T-cell (primary cell): ENCODE measurements around the gene PRDX4. TPM values are rescaled to one million over a fixed set of nuclear protein-coding genes. Genes with fewer than 3 reads are reported as not detected.
A peak's percentile ranks its signal among the peaks of the same experiment; 100 is the strongest.
"Not testable (repeated sequence)": the region's sequence is repeated elsewhere in the genome, so short reads cannot be mapped to it uniquely, and the experiment has no call there.

Experiments
- ATAC-seq, 4 experiments: fragments of 200-7000 bp in 3 of 4; fragments of 150-1000 bp in 1 of 4; cut with Tn5 transposase; replicated peaks in 1 of 4; 1 replicate in 3 of 4; 2 replicates in 1 of 4; pipeline ENCODE4 v1.10.0; 2021; ENCODE audit warnings: moderate library complexity in 3 of 4, mild to moderate bottlenecking in 2 of 4, moderate number of reproducible peaks in 1 of 4
- CTCF ChIA-PET, 2 donors: fragments of 300-600 bp; sonication (Branson Sonifier 250); formaldehyde crosslinking; loops; one replicate each; lab custom pipeline; 2022; ENCODE audit warnings: antibody characterized with exemption in 2 of 2; lab: Charles Lee
- POLR2A ChIA-PET, 2 donors: fragments of 300-600 bp; sonication (Branson Sonifier 250); formaldehyde crosslinking; loops; one replicate each; lab custom pipeline; 2022; ENCODE audit warnings: antibody characterized with exemption in 2 of 2; lab: Charles Lee
- DNase-seq, 35 experiments: peaks; one replicate each; pipeline versions ENCODE4 v3.0.0 to v3.0.0-alpha.2; 2013 to 2023
- H3K27ac ChIP-seq: one replicate; pipeline ENCODE4 v1.5.1; 2013; ENCODE audit warnings: low read length
- H3K27me3 ChIP-seq, 2 experiments: replicated peaks in 1 of 2; 1 replicate in 1 of 2; 2 replicates in 1 of 2; pipeline versions ENCODE4 v1.6.1 to v1.7.0; 2013; ENCODE audit warnings: low read length in 1 of 2, mixed read lengths in 1 of 2; ENCODE audit not compliant: control insufficient read depth in 2 of 2, insufficient read depth in 2 of 2; ENCODE audit errors: extremely low read depth in 1 of 2
- H3K36me3 ChIP-seq, 2 donors: 1 replicate in 1 of 2; 2 replicates in 1 of 2; pipeline versions ENCODE4 v1.6.1 to v1.7.0; 2013; ENCODE audit warnings: low read length in 1 of 2; ENCODE audit not compliant: control insufficient read depth in 2 of 2, insufficient read depth in 1 of 2; ENCODE audit errors: extremely low read depth in 1 of 2
- H3K4me1 ChIP-seq, 2 experiments: 1 replicate in 1 of 2; 2 replicates in 1 of 2; pipeline versions ENCODE4 v1.6.1 to v1.7.0; 2013; ENCODE audit warnings: low read length in 2 of 2, mixed read lengths in 1 of 2; ENCODE audit not compliant: insufficient read depth in 2 of 2, control insufficient read depth in 1 of 2; ENCODE audit errors: extremely low read depth in 1 of 2
- H3K4me3 ChIP-seq, 2 donors: 1 replicate in 1 of 2; 2 replicates in 1 of 2; pipeline versions ENCODE4 v1.5.1 to v1.7.0; 2013; ENCODE audit warnings: mild to moderate bottlenecking in 2 of 2, low read length in 1 of 2, moderate library complexity in 1 of 2; ENCODE audit not compliant: control insufficient read depth in 1 of 2; ENCODE audit errors: extremely low read depth in 1 of 2
- H3K9me3 ChIP-seq: 2 replicates; pipeline ENCODE4 v1.7.0; 2013
- H3K27ac Mint-ChIP-seq, 2 donors: one replicate each; pipeline ENCODE4 v1.8.0; 2020 to 2021; ENCODE audit warnings: mild to moderate bottlenecking in 2 of 2, mixed read lengths in 2 of 2
- H3K27me3 Mint-ChIP-seq, 2 donors: one replicate each; pipeline ENCODE4 v1.8.0; 2021 to 2022; ENCODE audit warnings: mixed read lengths in 2 of 2
- H3K36me3 Mint-ChIP-seq: one replicate; pipeline ENCODE4 v1.8.0; 2021; ENCODE audit warnings: mixed read lengths
- H3K4me1 Mint-ChIP-seq, 3 donors: one replicate each; pipeline ENCODE4 v1.8.0; 2020 to 2022; ENCODE audit warnings: mixed read lengths in 3 of 3, mild to moderate bottlenecking in 1 of 3
- H3K4me3 Mint-ChIP-seq, 3 donors: one replicate each; pipeline ENCODE4 v1.8.0; 2020 to 2022; ENCODE audit warnings: mild to moderate bottlenecking in 3 of 3, mixed read lengths in 3 of 3, moderate library complexity in 3 of 3
- H3K9me3 Mint-ChIP-seq, 3 donors: one replicate each; pipeline ENCODE4 v1.8.0; 2020 to 2022; ENCODE audit warnings: mixed read lengths in 3 of 3
- WGBS: methylation state at CpG from one replicate; pipeline ENCODE4 v1.1.5; 2013; ENCODE audit warnings: missing lambda C conversion rate; ENCODE audit not compliant: insufficient coverage; 5-methylcytosine and 5-hydroxymethylcytosine counted together
- total RNA-seq, 35 experiments: library from RNA in 6 of 35; stranded (reverse) in 6 of 35; fragments of 120-200 nt in 1 of 35; gene quantifications; one replicate each; pipeline versions ENCODE4 v1.2.1 to v1.2.4 and lab custom pipeline; 2013 to 2026

PRDX4 gene
- total RNA-seq, 5 donors from 2014 or later (not counting 1 experiment from before 2014, with no cell fraction given) = 8.4 to 16.6 (median 14.2) TPM

- H3K27me3 ChIP-seq = no peaks in the 10 kb centered on the region
- POLR2A ChIA-PET = no interaction called here
- Mint-ChIP-seq H3K27ac (no peak overlapping the region), H3K9me3 (no peaks in the 10 kb centered on the region), H3K27me3 (peaks cover 0 to 3% of the 10 kb centered on the region in 2 donors), H3K4me3 (no peak overlapping the region), H3K36me3 (no peaks in the 10 kb centered on the region), H3K4me1 (peaks cover 39 to 40% (median 40%) of the 10 kb centered on the region in 3 donors)
- CTCF ChIA-PET = interaction anchor here in 1 of 2 donors (0.6 kb wide), 1 partner anchor 142 kb away, joined by 4 read pairs; no protein-coding TSS in a partner anchor
- peaks cover 0 to 2% of the 10 kb centered on the region in 2 donors for H3K36me3 ChIP-seq
- no peaks in the 10 kb centered on the region for H3K9me3 ChIP-seq
- no peak overlapping the region for H3K27ac ChIP-seq
- peaks cover 4% of the 10 kb centered on the region in 2 experiments for H3K4me1 ChIP-seq
- DNase-seq (no peak), ATAC-seq (no peak)
- H3K4me3 ChIP-seq = no peak overlapping the region
- WGBS = 97% methylated on average over 5 of the region's 10 CpGs
Measured at GRCh38 chrX:23664496-23664895, 2.8 kb upstream of the PRDX4 start.

DNA sequence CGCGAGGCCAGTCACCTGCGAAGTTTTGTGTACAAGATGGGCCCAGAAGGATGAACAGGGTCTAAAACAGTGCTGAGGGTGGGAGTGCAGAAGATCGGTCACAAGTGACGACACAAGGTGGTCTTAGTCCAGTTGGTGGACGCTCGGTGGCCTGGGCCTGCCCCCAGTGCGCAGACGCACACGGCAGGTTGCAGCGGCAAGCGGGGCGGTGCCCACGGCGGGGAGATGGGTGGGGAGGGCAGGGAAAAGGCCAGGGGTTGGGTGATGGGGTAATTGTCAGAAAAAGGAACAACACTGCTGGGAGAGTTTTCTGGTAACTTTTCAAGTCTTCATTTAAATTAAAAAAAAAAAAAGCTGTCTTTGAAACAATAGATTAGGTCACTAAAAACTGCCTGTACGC, 1.0 kb upstream of the PRDX4 start:
- Histone ChIP-seq H3K4me3 (no peak overlapping the region), H3K4me1 (peaks cover 4 to 6% of the 10 kb centered on the region in 2 experiments), H3K9me3 (no peaks in the 10 kb centered on the region), H3K27ac (no peak overlapping the region), H3K27me3 (no peaks in the 10 kb centered on the region), H3K36me3 (no peaks in the 10 kb centered on the region)
- Mint-ChIP-seq H3K4me3 (peak overlapping the region; percentile 28 to 83 (median 35)), H3K27me3 (peaks cover 0 to 3% of the 10 kb centered on the region in 2 donors), H3K36me3 (peaks cover 2% of the 10 kb centered on the region), H3K27ac (peak overlapping the region; percentile 55 to 87), H3K9me3 (no peaks in the 10 kb centered on the region), H3K4me1 (peaks cover 32 to 36% (median 34%) of the 10 kb centered on the region in 3 donors)
- ChIA-PET CTCF (interaction anchor here (0.7 to 1.1 kb wide), 2 partner anchors 235 to 1278 kb away, joined by 4 to 5 read pairs; no protein-coding TSS in a partner anchor), POLR2A (interaction anchor here (0.6 to 1.8 kb wide), 2 partner anchors 77 to 117 kb away, joined by 3 to 5 read pairs; partner anchors contain the start of genes ACOT9 (in 1 of the 2) and SAT1 (in 1 of the 2))
- 100% methylated on average over 2 of the region's 16 CpGs for WGBS
- ATAC-seq (no peak), DNase-seq (no peak)

DNA sequence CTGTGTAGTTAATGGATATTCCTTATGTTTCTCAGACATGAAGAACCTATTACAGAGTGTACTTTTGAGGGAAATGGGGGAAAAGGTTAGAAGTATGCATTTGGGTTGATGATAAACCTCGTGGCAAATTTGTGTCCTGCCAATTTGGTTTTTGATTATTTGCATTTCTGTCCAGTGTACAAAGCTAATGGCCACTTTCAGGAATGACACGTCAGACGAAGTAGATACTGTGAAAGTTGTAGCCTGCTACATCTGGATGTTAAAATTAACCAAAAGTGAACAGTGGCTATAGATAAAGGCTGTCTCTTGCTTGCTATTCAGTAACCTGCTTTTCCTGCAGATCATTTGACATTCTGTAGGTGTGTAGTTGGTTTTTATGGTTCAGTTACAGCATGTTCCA, 1.0 kb downstream of the PRDX4 start:
- Mint-ChIP-seq H3K27ac (peak overlapping the region in 1 of 2 donors; percentile 92), H3K9me3 (no peaks in the 10 kb centered on the region), H3K4me1 (peaks cover 15 to 18% (median 17%) of the 10 kb centered on the region in 3 donors), H3K36me3 (peaks cover 2% of the 10 kb centered on the region), H3K4me3 (peak overlapping the region; percentile 83 to 90 (median 84)), H3K27me3 (peaks cover 0 to 3% of the 10 kb centered on the region in 2 donors)
- H3K9me3 ChIP-seq = no peaks in the 10 kb centered on the region
- H3K4me3 ChIP-seq = peak overlapping the region in 1 of 2 donors; percentile 70
- DNase-seq (no peak), ATAC-seq (no peak)
- peak overlapping the region; percentile 78 for H3K27ac ChIP-seq
- no peaks in the 10 kb centered on the region for H3K27me3 ChIP-seq
- WGBS = no CpG with 5 or more reads among the region's 3 CpGs
- ChIA-PET POLR2A (interaction anchor here in 1 of 2 donors (1.5 kb wide), 2 partner anchors 114 to 386 kb away, joined by 3 to 4 read pairs; partner anchors contain the start of gene SAT1), CTCF (no interaction called here)
- no peaks in the 10 kb centered on the region for H3K36me3 ChIP-seq
- peaks cover 3 to 4% of the 10 kb centered on the region in 2 experiments for H3K4me1 ChIP-seq

DNA sequence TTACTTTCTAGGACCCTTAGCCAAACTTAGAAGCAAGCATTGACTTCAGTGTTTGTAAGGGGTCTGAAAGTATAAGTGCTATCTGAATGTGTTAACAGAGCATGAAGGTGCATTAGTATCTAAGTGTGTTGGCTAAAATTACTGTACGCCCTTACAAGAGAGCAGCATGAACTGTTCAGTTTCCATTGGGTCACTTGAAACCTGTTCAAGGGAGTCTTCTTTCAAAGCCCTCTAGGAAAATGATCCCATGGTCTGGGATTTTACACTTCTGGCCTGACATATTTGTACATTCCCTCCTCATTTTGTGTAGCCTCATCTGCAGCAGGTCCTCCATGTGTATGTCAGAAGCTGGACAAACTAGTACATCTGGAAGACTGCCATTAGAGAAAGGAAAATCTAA, 3.2 kb downstream of the PRDX4 start:
- Histone ChIP-seq H3K9me3 (no peaks in the 10 kb centered on the region), H3K27ac (no peak overlapping the region), H3K4me1 (peaks cover 3 to 4% of the 10 kb centered on the region in 2 experiments), H3K27me3 (no peaks in the 10 kb centered on the region), H3K36me3 (peaks cover 0 to 7% of the 10 kb centered on the region in 2 donors), H3K4me3 (no peak overlapping the region)
- Mint-ChIP-seq H3K9me3 (no peaks in the 10 kb centered on the region), H3K4me1 (peaks cover 15 to 18% (median 17%) of the 10 kb centered on the region in 3 donors), H3K36me3 (peaks cover 6% of the 10 kb centered on the region), H3K27me3 (peaks cover 0 to 3% of the 10 kb centered on the region in 2 donors), H3K4me3 (no peak overlapping the region), H3K27ac (no peak overlapping the region)
- DNase-seq = no peak
- no CpG with 5 or more reads among the region's 1 CpG for WGBS
- no peak for ATAC-seq
- ChIA-PET CTCF (no interaction called here), POLR2A (no interaction called here)

DNA sequence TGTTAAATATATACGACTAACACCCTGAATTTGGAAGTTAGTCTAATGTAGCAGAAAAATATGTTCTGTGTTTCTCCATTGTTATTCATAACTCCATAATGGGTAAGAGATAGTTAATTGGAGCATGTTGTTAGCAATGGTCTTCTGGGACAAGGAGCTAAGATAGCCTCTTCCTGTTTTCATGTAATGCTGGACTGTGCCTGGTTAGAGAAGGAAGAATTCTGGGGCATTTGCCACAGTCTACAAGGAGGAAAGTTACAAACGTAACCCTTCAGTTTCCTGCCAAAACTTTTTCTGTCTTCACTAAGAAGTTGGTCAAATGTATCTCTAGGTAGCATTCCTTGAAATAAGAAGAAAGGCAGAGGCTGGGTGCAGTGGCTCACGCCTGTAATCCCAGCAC, 5.8 kb downstream of the PRDX4 start:
- no peak overlapping the region for H3K27ac Mint-ChIP-seq
- H3K36me3 ChIP-seq = peaks cover 0 to 12% of the 10 kb centered on the region in 2 donors
- no peak overlapping the region for H3K4me3 ChIP-seq
- H3K9me3 Mint-ChIP-seq = no peaks in the 10 kb centered on the region
- H3K27me3 Mint-ChIP-seq = no peaks in the 10 kb centered on the region
- H3K36me3 Mint-ChIP-seq = peaks cover 6% of the 10 kb centered on the region
- CTCF ChIA-PET = no interaction called here
- H3K4me3 Mint-ChIP-seq = no peak overlapping the region
- ATAC-seq (no peak), DNase-seq (no peak)
- no peak overlapping the region for H3K27ac ChIP-seq
- peaks cover 7 to 15% (median 13%) of the 10 kb centered on the region in 3 donors for H3K4me1 Mint-ChIP-seq
- no peaks in the 10 kb centered on the region for H3K9me3 ChIP-seq
- no CpG with 5 or more reads among the region's 3 CpGs for WGBS
- H3K27me3 ChIP-seq = no peaks in the 10 kb centered on the region
- POLR2A ChIA-PET = no interaction called here
- peaks cover 2 to 3% of the 10 kb centered on the region in 2 experiments for H3K4me1 ChIP-seq

DNA sequence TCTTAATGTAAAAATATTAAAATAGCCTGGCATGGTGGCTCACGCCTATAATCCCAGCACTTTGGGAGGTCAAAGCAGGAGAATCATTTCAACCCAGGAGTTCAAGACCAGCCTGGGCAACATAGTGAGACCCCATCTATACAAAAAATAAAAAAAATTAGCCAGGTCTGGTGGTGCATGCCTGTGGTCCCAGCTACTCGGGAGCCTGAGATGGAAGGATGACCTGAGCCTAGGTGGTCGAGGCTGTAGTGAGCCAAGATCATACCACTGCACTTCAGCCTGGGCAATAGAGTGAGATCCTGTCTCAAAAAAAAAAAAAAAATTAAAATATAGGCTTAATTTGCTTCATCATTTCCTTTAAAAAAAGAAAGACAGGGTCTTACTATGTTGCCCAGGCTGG, 9.2 kb downstream of the PRDX4 start:
- H3K4me3 Mint-ChIP-seq, H3K27me3 ChIP-seq, H3K4me1 Mint-ChIP-seq, H3K27me3 Mint-ChIP-seq, H3K9me3 ChIP-seq, ATAC-seq, DNase-seq, H3K9me3 Mint-ChIP-seq, H3K4me1 ChIP-seq, H3K4me3 ChIP-seq, H3K27ac ChIP-seq, H3K27ac Mint-ChIP-seq, H3K36me3 Mint-ChIP-seq, POLR2A ChIA-PET: not testable (repeated sequence)
- H3K36me3 ChIP-seq = peaks cover 0 to 12% of the 10 kb centered on the region in 2 donors
- 100% methylated on average over 1 of the region's 3 CpGs for WGBS
- CTCF ChIA-PET = interaction anchor here in 1 of 2 donors (0.7 kb wide), 1 partner anchor 584 kb away, joined by 9 read pairs; no protein-coding TSS in a partner anchor
